ENCODE results near the gene ERICH2.

The ERICH2 gene

DNA sequence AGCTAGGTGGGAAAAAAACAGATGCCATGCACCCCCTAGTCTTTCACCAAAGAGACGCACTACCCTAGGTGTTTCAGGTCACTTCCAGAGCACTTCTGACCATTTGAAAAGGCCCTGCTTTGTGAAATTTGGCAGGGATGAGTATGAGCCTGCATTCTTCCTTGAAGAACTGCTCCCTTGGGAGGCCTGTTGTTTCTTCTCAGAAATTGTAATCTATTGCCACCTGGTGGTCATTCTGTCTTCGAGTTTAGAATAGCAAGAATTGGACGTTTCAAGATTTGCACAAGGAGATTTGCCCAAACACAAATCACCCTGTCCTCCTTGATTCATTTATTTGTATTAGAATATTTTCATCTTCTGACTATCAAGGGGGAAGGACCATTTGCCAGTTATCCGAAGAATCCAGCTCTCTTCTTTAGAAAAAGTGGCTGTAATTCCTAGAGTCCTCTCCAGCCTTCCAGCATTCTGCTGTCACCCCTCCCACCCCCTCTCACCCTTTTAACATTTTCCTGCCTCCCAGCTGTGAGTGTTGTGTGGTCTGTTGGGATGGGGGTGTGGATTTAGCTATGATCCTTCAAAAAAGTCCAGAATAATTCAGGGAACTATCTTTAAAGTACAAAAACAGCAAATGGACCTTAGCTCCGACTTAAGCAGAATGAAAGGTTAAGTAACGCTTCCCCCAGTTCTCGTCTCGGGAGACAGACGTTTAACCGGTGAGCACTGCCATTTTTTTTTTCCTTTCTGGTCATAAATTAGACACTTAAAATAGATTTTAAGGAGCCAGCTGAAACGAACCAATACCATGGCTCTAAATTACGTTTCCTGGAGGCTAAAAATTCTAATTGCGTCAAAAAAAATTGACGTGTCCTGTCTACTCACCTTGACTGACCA is 42.8 kb downstream of the ERICH2 start:
- H3K4me3 ChIP-seq (ENCODE audit: low read depth, low read length) = no peak overlapping the region
- no peaks in the 10 kb centered on the region for H3K27me3 ChIP-seq (ENCODE audit: insufficient read depth, low read depth, severe bottlenecking)
- TF ChIP-seq, protein P1, sequence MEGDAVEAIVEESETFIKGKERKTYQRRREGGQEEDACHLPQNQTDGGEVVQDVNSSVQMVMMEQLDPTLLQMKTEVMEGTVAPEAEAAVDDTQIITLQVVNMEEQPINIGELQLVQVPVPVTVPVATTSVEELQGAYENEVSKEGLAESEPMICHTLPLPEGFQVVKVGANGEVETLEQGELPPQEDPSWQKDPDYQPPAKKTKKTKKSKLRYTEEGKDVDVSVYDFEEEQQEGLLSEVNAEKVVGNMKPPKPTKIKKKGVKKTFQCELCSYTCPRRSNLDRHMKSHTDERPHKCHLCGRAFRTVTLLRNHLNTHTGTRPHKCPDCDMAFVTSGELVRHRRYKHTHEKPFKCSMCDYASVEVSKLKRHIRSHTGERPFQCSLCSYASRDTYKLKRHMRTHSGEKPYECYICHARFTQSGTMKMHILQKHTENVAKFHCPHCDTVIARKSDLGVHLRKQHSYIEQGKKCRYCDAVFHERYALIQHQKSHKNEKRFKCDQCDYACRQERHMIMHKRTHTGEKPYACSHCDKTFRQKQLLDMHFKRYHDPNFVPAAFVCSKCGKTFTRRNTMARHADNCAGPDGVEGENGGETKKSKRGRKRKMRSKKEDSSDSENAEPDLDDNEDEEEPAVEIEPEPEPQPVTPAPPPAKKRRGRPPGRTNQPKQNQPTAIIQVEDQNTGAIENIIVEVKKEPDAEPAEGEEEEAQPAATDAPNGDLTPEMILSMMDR (IDR thresholded peaks at IDR 0.05; ENCODE audit: low read depth, low read length) = peak; percentile 47
- H3K36me3 ChIP-seq = no peaks in the 10 kb centered on the region
- no peaks in the 10 kb centered on the region for H3K9me3 ChIP-seq (ENCODE audit: severe bottlenecking)
- H3K27ac ChIP-seq = no peak overlapping the region
- DNase-seq = peak; percentile 40

GRCh38 chr2:170813611-170814532 is 43.7 kb downstream of the ERICH2 start:
- Histone ChIP-seq H3K36me3 (no peaks in the 10 kb centered on the region; the same call in 1 of the 2 replicates), H3K9me3 (ENCODE audit: severe bottlenecking) (no peaks in the 10 kb centered on the region), H3K4me3 (ENCODE audit: low read depth, low read length) (no peak overlapping the region), H3K27me3 (ENCODE audit: insufficient read depth, low read depth, severe bottlenecking) (no peaks in the 10 kb centered on the region), H3K27ac (no peak overlapping the region)
- DNase-seq = no peak
- TF ChIP-seq, protein P1 (IDR thresholded peaks at IDR 0.05; ENCODE audit: low read depth, low read length) = no peak

DNA sequence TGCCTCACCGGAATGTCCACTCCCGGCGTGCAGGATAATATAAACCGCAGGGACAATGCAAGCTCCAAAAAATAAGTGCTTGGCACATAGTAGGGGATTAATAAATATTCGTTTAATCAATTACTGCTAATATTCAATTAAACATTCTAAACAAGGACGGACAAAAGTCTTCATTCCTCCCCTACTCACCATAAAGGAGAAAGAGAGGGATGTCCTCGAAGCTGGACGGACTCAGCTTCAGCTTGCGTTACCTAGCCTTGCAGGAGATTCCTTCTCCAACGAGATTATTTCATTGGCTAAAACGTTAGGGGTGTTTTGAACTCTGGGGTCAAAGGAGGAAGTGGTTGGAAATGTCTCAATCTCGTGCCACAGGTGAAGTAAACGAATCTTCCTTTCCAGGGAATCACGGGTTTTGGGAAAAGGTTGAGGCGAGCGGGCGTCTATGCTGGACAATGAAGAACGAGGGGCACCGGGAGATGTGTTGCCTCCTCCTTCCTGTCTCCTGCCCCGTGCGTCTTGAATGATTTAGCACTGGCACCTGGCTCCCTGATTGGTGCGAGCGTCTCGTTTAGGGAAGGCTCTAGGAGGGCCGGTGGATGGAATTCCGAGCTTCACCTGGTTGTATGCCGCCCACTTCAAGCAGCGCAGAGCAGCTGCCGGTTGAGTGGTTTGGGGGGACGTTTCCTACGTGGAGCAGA is 44.5 kb downstream of the ERICH2 start:
- Histone ChIP-seq H3K9me3 (ENCODE audit: severe bottlenecking) (no peaks in the 10 kb centered on the region), H3K36me3 (no peaks in the 10 kb centered on the region; the same call in 1 of the 2 replicates), H3K27me3 (ENCODE audit: insufficient read depth, low read depth, severe bottlenecking) (no peaks in the 10 kb centered on the region), H3K27ac (no peak overlapping the region), H3K4me3 (ENCODE audit: low read depth, low read length) (no peak overlapping the region)
- TF ChIP-seq, protein P1 (IDR thresholded peaks at IDR 0.05; ENCODE audit: low read depth, low read length) = no peak
- no peak for DNase-seq

GRCh38 chr2:170815311-170815710 is 45.1 kb downstream of the ERICH2 start:
- no peak for DNase-seq
- Histone ChIP-seq H3K9me3 (ENCODE audit: severe bottlenecking) (no peaks in the 10 kb centered on the region), H3K27ac (no peak overlapping the region), H3K36me3 (no peaks in the 10 kb centered on the region; the same call in 1 of the 2 replicates), H3K4me3 (ENCODE audit: low read depth, low read length) (peak overlapping the region; percentile 87), H3K27me3 (ENCODE audit: insufficient read depth, low read depth, severe bottlenecking) (no peaks in the 10 kb centered on the region)
- TF ChIP-seq, protein P1 (IDR thresholded peaks at IDR 0.05; ENCODE audit: low read depth, low read length) = no peak

- H3K9me3 ChIP-seq (ENCODE audit: severe bottlenecking) = no peaks in the 10 kb centered on the region
- H3K27ac ChIP-seq = peak overlapping the region; percentile 75
- H3K36me3 ChIP-seq = no peaks in the 10 kb centered on the region; the same call in 1 of the 2 replicates
- DNase-seq = peak; percentile 85
- TF ChIP-seq, protein P1 (IDR thresholded peaks at IDR 0.05; ENCODE audit: low read depth, low read length) = peak; percentile 72
- no peaks in the 10 kb centered on the region for H3K27me3 ChIP-seq (ENCODE audit: insufficient read depth, low read depth, severe bottlenecking)
- peak overlapping the region; percentile 87 for H3K4me3 ChIP-seq (ENCODE audit: low read depth, low read length)
Measured at GRCh38 chr2:170815746-170816503, 45.7 kb downstream of the ERICH2 start.
